ENCODE results near the gene NUDT1. TPM values are rescaled to one million over a fixed set of nuclear protein-coding genes. Genes with fewer than 3 reads are reported as not detected.

NUDT1 gene
- total RNA-seq, 1 donor from 2014 or later: 21.0 TPM

DNA sequence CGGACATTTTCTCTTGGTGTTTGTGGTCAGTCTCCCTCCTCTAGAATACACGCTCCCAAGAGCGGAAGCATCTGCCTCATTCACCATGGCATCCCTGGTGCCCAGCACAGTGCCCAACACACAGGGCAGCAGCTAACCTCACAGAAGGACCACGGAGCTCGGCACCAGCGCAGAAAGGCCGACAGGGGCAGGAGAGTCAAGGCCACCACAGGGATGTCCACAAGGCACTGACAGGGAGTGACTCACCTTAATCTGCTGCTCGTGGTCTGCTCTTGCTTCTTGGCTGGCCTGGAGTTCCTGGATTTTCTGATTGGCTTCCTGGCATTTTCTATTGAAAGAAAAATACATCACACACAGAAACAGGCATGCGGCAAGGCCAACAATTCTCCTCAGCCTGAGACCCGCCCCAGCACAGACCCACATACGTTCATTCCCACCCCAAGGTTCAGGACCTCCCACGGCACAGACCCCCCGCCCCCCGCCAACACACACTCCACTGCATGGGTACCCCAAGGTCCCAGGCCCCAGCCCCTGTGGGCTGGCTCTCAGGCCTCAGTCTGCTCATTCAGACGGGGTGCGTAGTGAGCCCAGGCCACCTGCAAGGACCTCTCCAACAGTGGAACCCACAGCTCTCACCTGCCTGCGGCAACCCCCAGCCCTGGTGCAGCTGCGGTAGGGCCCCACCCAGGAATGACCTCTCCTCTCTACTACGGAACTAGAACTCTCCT is 24.1 kb upstream of the NUDT1 start:
- Histone ChIP-seq H3K36me3 (ENCODE audit: control insufficient read depth, insufficient read depth, low read length) (peaks cover 5% of the 10 kb centered on the region), H3K4me3 (ENCODE audit: low read depth, low read length) (no peak overlapping the region), H3K27me3 (ENCODE audit: control insufficient read depth, insufficient read depth, low read length) (no peaks in the 10 kb centered on the region)
- DNase-seq (ENCODE audit: low read depth): no peak
- TF ChIP-seq, protein P1, sequence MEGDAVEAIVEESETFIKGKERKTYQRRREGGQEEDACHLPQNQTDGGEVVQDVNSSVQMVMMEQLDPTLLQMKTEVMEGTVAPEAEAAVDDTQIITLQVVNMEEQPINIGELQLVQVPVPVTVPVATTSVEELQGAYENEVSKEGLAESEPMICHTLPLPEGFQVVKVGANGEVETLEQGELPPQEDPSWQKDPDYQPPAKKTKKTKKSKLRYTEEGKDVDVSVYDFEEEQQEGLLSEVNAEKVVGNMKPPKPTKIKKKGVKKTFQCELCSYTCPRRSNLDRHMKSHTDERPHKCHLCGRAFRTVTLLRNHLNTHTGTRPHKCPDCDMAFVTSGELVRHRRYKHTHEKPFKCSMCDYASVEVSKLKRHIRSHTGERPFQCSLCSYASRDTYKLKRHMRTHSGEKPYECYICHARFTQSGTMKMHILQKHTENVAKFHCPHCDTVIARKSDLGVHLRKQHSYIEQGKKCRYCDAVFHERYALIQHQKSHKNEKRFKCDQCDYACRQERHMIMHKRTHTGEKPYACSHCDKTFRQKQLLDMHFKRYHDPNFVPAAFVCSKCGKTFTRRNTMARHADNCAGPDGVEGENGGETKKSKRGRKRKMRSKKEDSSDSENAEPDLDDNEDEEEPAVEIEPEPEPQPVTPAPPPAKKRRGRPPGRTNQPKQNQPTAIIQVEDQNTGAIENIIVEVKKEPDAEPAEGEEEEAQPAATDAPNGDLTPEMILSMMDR (IDR thresholded peaks at IDR 0.05; ENCODE audit: insufficient read depth, low read length, poor library complexity, severe bottlenecking): no peak

DNA sequence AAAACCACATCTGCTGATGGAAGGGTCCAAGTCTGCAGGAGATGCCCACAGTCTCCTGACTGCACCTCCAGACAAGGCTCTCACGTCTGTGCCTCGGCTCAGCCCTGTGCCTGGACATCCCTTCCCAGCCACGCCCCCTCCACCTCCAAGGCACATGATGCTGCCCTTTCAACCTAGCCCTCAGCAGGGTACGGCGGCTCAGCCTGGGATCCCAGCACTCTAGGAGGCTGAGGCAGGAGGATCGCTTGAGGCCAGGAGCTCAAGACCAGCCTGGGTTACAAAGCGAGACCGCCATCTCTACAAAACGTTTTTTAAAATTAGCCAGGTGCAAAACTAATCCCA is 23.6 kb upstream of the NUDT1 start:
- H3K36me3 ChIP-seq (ENCODE audit: control insufficient read depth, insufficient read depth, low read length): peaks cover 5% of the 10 kb centered on the region
- no peaks in the 10 kb centered on the region for H3K27me3 ChIP-seq (ENCODE audit: control insufficient read depth, insufficient read depth, low read length)
- H3K4me3 ChIP-seq (ENCODE audit: low read depth, low read length): no peak overlapping the region
- DNase-seq (ENCODE audit: low read depth): no peak
- TF ChIP-seq, protein P1 (IDR thresholded peaks at IDR 0.05; ENCODE audit: insufficient read depth, low read length, poor library complexity, severe bottlenecking): no peak

DNA sequence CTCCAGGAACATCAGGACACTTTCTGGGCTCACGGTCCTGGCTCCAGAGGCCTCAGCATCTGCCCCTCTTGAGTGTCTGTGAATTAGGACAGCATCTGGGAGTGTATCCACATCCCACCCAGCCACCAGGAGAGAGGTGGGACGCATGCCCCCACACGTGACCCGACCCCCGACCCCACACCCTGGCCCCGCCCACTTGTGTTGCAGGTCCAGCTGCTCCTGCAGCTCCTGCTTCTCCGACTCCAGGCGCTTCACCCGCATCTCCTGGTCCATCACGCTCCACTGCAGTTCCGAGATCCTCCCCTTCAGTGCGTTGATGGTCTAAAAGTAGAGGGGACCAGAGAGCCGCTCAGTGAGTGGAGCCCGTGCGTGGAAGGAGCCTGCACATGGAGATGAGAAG is 22.9 kb upstream of the NUDT1 start:
- no peak overlapping the region for H3K4me3 ChIP-seq (ENCODE audit: low read depth, low read length)
- no peak for DNase-seq (ENCODE audit: low read depth)
- no peaks in the 10 kb centered on the region for H3K27me3 ChIP-seq (ENCODE audit: control insufficient read depth, insufficient read depth, low read length)
- peaks cover 4% of the 10 kb centered on the region for H3K36me3 ChIP-seq (ENCODE audit: control insufficient read depth, insufficient read depth, low read length)
- TF ChIP-seq, protein P1 (IDR thresholded peaks at IDR 0.05; ENCODE audit: insufficient read depth, low read length, poor library complexity, severe bottlenecking): no peak

DNA sequence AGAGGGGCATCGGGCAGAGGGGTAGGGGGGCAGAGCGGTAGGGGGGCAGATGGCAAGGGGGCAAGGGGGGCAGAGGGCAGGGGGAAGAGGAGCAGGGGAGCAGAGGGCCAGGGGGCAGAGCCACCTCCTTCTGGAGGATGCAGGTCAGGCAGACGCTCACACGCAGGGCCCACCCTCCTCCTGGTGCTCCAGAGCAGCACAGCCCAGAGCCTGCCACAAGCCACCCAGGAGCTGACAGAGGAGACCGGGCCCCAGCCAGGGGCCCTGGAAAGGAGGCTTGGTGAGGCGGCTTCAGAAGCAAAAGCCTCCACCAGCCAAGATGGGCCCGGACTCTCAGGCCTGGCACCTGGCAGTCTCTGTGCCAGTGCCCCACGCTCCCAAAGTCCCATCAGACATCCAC is 22.4 kb upstream of the NUDT1 start:
- TF ChIP-seq, protein P1 (IDR thresholded peaks at IDR 0.05; ENCODE audit: insufficient read depth, low read length, poor library complexity, severe bottlenecking): no peak
- no peaks in the 10 kb centered on the region for H3K27me3 ChIP-seq (ENCODE audit: control insufficient read depth, insufficient read depth, low read length)
- H3K4me3 ChIP-seq (ENCODE audit: low read depth, low read length): no peak overlapping the region
- H3K36me3 ChIP-seq (ENCODE audit: control insufficient read depth, insufficient read depth, low read length): peaks cover 4% of the 10 kb centered on the region
- no peak for DNase-seq (ENCODE audit: low read depth)

DNA sequence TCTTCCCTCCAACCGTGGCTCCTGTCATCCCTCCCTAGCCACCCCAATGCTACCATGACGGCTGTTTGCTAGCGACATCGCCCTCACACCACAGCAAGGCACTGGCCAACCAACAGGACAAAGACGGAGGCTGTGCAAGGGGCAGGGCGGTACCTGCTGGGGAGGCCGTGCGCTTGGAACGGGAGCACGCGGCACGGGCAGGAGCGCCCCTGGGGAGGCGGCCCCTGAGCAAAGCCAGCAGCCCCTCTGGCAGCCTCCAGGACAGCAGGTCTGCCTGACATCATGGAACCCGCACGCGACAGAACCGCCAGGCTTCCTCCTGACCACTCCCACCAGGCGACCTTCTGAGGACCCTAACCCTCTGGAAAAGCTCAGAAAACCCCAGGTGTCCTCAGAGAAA is 22.0 kb upstream of the NUDT1 start:
- TF ChIP-seq, protein P1 (IDR thresholded peaks at IDR 0.05; ENCODE audit: insufficient read depth, low read length, poor library complexity, severe bottlenecking): no peak
- no peak for DNase-seq (ENCODE audit: low read depth)
- peaks cover 4% of the 10 kb centered on the region for H3K36me3 ChIP-seq (ENCODE audit: control insufficient read depth, insufficient read depth, low read length)
- H3K4me3 ChIP-seq (ENCODE audit: low read depth, low read length): no peak overlapping the region
- H3K27me3 ChIP-seq (ENCODE audit: control insufficient read depth, insufficient read depth, low read length): no peaks in the 10 kb centered on the region

DNA sequence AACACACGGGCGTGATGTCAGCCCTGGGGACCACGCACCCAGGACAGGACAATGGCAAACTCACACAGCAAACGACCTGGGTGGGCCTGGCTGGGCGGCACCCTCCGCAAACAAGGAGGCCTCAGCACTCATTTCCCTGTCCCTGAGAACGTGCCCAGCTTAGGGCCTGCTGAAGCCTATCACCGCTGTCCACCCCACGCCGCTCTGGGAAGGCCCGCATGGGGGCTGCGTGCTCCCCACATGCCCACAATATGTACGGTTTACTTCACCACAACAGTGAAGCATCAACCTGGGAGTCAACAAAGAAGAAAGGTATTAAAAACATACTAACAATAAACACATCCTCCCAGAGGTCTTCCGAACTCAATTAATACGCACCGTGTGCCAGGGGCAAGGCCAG is 21.5 kb upstream of the NUDT1 start:
- Histone ChIP-seq H3K27me3 (ENCODE audit: control insufficient read depth, insufficient read depth, low read length) (no peaks in the 10 kb centered on the region), H3K4me3 (ENCODE audit: low read depth, low read length) (no peak overlapping the region), H3K36me3 (ENCODE audit: control insufficient read depth, insufficient read depth, low read length) (peaks cover 4% of the 10 kb centered on the region)
- DNase-seq (ENCODE audit: low read depth): no peak
- TF ChIP-seq, protein P1 (IDR thresholded peaks at IDR 0.05; ENCODE audit: insufficient read depth, low read length, poor library complexity, severe bottlenecking): no peak
